H1 (cell line): ENCODE results near the gene POPDC3.

ENCODE experiments used
- EZH2 ChIP-seq: fragments of 200-600 bp; sonication (generic); IDR thresholded peaks from 2 replicates; pipeline ENCODE4 v1.7.1; 2012; ENCODE audit warnings: low read depth, mild to moderate bottlenecking, moderate library complexity, low read length, inconsistent platforms; ENCODE audit not compliant: severe bottlenecking
- HDAC2 ChIP-seq, 2 experiments: fragments of 300-600 bp in 1 of 2; sonication (generic) in 1 of 2; IDR thresholded peaks; 2 replicates each; pipeline ENCODE4 v1.6.1; 2011 to 2012; ENCODE audit warnings: low read depth in 2 of 2, low read length in 2 of 2, mild to moderate bottlenecking in 2 of 2, moderate library complexity in 2 of 2, borderline replicate concordance in 1 of 2, inconsistent platforms in 1 of 2
- JUND ChIP-seq: IDR thresholded peaks from 2 replicates; pipeline ENCODE4 v1.6.1; 2011; ENCODE audit warnings: mild to moderate bottlenecking, improper control_type of control experiment, low read length
- POLR2A ChIP-seq, 2 experiments: IDR thresholded peaks; 1 replicate in 1 of 2; 2 replicates in 1 of 2; pipeline ENCODE4 v1.6.1; 2011; ENCODE audit warnings: low read depth in 2 of 2, low read length in 2 of 2, mild to moderate bottlenecking in 2 of 2; ENCODE audit errors: control extremely low read depth in 1 of 2
- POLR2AphosphoS5 ChIP-seq: IDR thresholded peaks from 2 replicates; pipeline ENCODE4 v1.6.1; 2011; ENCODE audit warnings: low read depth, low read length
- SUZ12 ChIP-seq: fragments of 200-600 bp; sonication (generic); IDR thresholded peaks from 2 replicates; pipeline ENCODE4 v1.6.1; 2012; ENCODE audit warnings: mild to moderate bottlenecking, inconsistent platforms, low read length, moderate library complexity, mixed read lengths
- TF ChIP-seq, protein P1 (sequence below), 3 experiments: IDR thresholded peaks; 1 replicate in 2 of 3; 2 replicates in 1 of 3; pipeline versions ENCODE4 v1.5.1 to v1.6.1; 2011; ENCODE audit warnings: low read length in 3 of 3, mild to moderate bottlenecking in 3 of 3, inconsistent platforms in 2 of 3, low read depth in 1 of 3, moderate library complexity in 1 of 3; ENCODE audit not compliant: insufficient read depth in 1 of 3; ENCODE audit errors: control extremely low read depth in 1 of 3

DNA sequence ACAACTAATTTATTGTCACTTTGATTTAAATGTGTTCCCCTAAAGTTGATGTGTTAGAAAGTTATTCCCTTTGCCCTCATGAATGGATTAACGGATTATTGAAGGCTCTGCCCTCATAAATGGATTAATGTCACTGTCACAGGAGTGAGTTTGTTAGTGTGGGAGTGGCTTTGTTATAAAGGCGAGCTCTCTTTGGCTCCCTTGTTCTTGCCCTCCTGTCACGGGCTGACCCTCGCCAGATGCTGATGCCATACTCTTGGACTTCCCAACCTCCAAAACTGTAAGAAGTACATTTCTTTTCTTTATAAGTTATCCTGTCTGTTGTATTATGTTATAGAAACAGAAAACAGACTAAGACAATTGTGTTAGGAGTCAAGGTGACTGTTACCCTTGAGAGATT, 22.7 kb upstream of the POPDC3 start:
- TF ChIP-seq HDAC2 (IDR thresholded peaks at IDR 0.05; ENCODE audit: borderline replicate concordance in 1 of 2, low read depth in 2 of 2, low read length in 2 of 2) (no peak), EZH2 (no peak), POLR2A (IDR thresholded peaks at IDR 0.05; ENCODE audit: control extremely low read depth in 1 of 2, low read depth in 2 of 2, low read length in 2 of 2) (no peak), SUZ12 (no peak), JUND (no peak), POLR2AphosphoS5 (no peak)
- TF ChIP-seq, protein P1, sequence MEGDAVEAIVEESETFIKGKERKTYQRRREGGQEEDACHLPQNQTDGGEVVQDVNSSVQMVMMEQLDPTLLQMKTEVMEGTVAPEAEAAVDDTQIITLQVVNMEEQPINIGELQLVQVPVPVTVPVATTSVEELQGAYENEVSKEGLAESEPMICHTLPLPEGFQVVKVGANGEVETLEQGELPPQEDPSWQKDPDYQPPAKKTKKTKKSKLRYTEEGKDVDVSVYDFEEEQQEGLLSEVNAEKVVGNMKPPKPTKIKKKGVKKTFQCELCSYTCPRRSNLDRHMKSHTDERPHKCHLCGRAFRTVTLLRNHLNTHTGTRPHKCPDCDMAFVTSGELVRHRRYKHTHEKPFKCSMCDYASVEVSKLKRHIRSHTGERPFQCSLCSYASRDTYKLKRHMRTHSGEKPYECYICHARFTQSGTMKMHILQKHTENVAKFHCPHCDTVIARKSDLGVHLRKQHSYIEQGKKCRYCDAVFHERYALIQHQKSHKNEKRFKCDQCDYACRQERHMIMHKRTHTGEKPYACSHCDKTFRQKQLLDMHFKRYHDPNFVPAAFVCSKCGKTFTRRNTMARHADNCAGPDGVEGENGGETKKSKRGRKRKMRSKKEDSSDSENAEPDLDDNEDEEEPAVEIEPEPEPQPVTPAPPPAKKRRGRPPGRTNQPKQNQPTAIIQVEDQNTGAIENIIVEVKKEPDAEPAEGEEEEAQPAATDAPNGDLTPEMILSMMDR (IDR thresholded peaks at IDR 0.05; ENCODE audit: control extremely low read depth in 1 of 3, insufficient read depth in 1 of 3, low read depth in 1 of 3, low read length in 3 of 3), result no peak
